A673 (cell line): ENCODE measurements around the gene CREB5.

Source experiments
- EZH2 ChIP-seq: fragments of 200-600 bp; sonication (generic); IDR thresholded peaks from 2 replicates; pipeline ENCODE4 v1.6.1; 2017; ENCODE audit warnings: borderline replicate concordance, low read depth, mild to moderate bottlenecking, mixed read lengths, antibody characterized with exemption, low read length; ENCODE audit not compliant: poor library complexity, severe bottlenecking
- TF ChIP-seq, protein P1 (sequence below): fragments of 300-800, 200-600 bp; sonication (generic); conservative IDR thresholded peaks from 2 replicates; pipeline ENCODE4 v1.5.1; 2017; ENCODE audit warnings: low read depth, mild to moderate bottlenecking, antibody characterized with exemption, low read length, moderate library complexity, mixed read lengths

DNA sequence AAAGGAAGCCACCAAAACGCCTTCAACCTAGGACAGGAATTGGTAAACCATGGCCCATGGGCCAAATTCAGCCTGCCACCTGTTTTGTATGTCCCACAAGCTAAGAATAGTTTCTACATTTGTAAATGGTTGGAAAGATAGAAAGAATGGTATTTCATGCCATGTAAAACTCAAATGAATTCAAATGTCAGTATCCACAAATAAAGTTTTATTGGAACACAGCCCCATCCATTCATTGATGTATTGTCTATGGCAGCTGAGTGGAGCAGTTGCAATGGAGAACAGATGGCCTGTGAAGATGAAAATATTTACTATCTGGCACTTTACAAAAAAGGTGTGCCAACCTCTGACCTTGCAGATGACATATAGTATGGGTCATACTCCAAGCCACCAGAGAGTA is 236.9 kb downstream of the CREB5 start:
- TF ChIP-seq, protein P1, sequence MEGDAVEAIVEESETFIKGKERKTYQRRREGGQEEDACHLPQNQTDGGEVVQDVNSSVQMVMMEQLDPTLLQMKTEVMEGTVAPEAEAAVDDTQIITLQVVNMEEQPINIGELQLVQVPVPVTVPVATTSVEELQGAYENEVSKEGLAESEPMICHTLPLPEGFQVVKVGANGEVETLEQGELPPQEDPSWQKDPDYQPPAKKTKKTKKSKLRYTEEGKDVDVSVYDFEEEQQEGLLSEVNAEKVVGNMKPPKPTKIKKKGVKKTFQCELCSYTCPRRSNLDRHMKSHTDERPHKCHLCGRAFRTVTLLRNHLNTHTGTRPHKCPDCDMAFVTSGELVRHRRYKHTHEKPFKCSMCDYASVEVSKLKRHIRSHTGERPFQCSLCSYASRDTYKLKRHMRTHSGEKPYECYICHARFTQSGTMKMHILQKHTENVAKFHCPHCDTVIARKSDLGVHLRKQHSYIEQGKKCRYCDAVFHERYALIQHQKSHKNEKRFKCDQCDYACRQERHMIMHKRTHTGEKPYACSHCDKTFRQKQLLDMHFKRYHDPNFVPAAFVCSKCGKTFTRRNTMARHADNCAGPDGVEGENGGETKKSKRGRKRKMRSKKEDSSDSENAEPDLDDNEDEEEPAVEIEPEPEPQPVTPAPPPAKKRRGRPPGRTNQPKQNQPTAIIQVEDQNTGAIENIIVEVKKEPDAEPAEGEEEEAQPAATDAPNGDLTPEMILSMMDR = no peak
- TF ChIP-seq EZH2 = no peak
